Activated CD8-positive, alpha-beta memory T cell treated with anti-CD3 and anti-CD28 coated beads, Interleukin-2, amount 50 U/mL, for 1 hour (primary cell): ENCODE data around the gene MTHFD1L.

Experiments
- DNase-seq: peaks from one replicate; pipeline ENCODE4 v3.0.0-alpha.2; 2020; ENCODE audit errors: extremely low read depth

The MTHFD1L gene

DNA sequence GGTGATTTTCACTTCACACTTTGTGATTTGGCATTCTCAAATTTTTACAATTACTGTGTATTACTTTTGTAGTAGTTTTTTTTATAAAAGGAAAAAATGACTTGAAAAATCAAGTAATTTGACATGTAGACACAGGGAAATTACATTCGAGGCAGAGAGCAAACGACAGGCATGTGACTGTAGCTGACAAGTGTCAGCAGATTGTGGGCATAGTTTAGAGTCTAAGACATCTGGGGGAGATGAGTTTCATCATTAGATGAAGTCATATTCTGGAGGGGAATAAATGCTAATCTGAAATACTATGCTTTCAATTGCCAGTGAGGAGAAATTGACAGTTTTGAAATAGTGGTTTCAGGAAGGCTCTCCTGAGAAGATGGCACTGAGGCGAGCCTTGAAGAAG, 126.0 kb downstream of the MTHFD1L start:
- DNase-seq, result no peak

DNA sequence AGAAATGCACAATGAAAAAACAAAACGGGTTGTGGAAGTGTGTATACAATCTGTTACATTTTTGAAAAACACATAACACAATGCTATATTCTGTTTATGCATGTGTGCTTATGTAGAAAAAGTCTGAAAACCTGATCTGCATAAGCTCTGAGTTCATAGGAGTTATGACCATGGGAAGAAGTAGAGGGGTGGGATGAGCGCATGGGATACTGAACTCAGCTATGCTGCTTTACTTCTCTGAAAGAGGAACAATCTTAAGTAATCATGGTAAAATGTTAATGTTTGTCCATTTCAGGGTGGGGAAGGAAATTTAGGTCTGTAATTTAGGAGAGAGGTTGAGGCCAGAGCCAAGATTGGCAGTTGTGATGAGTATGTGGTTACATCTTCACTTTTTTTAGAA, 126.8 kb downstream of the MTHFD1L start:
- DNase-seq, result no peak

DNA sequence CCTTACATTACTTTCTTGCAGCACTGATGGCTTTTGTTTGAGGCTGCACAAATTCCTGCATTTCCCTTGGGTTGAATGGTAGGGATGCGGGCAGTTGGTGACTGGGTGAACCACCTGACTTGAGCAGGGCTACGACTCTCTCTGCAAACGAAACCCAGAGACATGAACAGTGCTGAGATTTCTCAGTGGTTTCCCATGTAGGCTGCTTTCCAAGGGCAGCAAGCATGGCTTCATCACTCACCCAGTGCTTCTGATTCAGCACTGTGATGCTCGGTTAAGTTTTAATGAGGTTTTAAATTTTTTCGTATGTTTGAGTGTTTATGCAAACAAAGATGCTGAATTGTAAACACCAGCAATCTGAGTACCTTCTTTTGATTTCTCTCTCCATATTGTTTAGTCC, 127.2 kb downstream of the MTHFD1L start:
- DNase-seq, result no peak

DNA sequence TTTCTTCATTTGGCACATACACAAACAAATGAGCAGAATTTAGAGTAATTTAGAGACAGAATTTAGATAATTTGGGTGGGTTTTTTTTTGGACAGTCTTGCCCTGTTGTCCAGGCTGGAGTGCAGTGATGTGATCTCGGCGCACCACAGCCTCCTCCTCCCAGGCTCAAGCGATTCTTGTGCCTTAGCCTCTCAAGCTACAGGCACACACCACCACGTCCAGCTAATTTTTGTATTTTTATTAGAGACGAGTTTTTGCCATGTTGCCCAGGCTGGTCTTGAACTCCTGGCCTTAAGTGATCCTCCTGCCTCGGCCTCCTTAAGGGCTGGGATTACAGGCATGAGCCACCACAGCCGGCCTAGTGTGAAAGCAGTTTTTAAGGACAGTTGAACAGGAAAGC, 127.8 kb downstream of the MTHFD1L start:
- no peak for DNase-seq

DNA sequence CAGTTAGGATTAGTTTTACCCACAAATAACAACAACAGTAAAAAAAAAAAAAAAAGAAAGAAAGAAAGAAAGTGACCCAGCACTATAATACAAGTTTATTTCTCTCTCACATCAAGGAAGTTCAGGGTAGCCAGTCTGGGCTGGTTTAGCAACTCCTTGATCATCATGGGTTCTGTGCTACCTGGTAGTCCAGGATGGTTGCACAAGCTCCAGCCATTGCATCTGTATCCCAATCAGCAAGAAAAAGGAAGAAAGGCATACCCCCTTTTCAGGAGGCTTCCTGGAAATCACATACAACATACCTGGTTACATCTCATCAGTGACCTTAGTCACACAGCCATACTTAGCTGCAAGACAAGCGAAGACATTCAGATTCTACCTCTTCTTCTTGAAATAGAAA, 128.5 kb downstream of the MTHFD1L start:
- DNase-seq, result no peak

DNA sequence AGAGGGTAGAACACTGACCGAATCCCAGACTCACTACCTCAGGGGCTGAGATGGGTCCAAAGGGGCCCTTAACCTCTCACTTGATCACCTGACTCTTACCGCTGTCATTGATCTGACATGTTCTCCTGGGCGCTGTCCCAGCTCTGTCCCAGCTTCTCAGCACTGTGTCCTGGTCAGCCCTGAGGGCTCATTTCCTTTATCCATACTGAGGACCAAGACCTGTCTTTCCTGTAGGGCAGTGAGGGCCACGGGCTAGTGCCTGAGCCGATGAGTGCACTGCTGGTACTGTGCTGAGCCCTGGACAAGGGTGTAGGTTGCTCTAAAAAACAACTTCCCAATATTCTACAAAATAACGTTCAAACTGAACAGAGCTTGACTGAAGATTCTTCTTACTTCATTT, 131.5 kb downstream of the MTHFD1L start:
- no peak for DNase-seq

DNA sequence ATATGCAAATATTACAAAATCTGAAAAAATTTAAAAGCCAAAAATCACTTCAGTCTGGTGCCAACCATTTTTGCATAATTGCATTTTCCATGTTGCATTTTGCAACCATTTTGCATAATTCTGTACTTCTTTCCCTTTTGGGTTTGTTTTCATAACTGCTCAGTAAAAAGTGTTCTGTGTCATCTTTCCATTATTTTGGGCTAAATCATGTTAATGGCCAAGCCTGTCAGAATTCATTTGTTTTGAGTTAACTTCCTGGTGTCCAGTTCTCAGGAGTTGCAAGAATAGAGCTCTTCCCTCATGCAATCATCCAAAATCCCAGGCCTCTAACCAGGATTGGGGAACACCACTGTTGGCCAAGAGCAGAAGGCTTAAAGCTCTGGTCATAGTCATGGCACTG, 133.6 kb downstream of the MTHFD1L start:
- DNase-seq, result no peak

DNA sequence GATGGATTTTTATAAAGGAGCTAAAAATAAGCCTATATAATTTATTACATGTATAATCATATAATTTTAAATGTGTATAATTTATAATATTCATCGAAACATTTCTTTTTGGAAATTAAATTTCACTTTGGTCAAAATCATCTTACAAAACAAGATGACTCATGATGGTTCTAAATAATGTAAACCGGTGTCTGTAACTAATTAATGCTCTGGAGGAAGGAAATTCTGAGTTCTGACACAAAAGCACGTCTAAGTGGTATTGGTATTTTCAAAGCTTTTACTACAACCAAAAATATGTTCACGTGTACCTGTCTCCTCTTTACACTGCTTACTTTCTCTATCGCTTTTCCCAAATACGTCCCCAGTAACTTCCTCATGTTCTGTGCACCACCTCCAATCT, 134.1 kb downstream of the MTHFD1L start:
- no peak for DNase-seq

DNA sequence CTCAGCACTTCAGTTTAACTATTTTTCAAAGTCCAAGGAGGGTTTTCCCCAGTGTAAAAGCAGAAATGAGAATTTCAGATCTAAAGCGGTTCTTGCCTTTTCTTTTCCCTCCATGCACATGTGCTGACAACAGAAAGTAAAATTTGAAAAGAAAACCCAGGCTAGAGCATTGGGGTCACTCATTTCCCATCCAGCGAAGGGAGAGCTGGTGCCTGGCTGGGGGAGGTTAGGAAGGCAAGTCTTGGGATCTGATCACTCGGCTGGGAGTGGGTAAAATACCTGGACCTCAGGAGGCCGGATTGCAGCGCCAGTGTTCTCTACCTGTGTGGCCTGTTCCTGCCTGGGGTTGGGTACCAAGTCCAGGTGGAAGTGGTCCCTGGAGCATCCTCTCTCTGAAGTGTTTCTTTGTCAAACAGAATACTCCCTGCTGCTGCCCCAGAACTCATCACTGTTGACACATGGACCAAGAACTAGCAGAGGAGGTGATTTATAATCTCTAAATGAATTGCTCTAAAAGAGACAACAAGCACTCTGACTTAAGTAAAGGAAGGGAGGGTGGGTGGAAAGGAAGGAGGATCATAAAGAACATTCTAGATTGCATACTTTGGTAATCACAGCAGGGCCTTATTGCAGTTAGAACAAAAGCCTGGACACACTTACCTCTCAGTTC, 136.0 kb downstream of the MTHFD1L start:
- no peak for DNase-seq

DNA sequence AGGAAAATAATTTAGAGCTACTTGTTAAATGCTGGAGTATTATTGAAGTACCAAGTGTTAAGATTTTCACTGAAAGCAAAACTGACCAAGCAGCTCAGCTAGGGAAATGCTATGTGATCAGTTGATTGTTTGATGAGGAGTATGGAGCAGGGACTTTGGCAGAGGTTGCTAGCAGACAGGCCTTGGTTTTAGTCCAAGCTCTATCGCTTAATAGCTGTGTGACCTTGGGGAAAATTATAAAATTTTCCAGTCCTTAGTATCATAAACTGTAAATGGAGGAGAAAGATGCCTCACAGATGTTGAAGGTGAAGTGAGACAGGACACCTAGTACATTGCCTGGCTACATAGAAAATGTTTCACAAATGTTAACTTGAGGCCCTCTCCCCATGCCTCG, 136.6 kb downstream of the MTHFD1L start:
- DNase-seq, result no peak

DNA sequence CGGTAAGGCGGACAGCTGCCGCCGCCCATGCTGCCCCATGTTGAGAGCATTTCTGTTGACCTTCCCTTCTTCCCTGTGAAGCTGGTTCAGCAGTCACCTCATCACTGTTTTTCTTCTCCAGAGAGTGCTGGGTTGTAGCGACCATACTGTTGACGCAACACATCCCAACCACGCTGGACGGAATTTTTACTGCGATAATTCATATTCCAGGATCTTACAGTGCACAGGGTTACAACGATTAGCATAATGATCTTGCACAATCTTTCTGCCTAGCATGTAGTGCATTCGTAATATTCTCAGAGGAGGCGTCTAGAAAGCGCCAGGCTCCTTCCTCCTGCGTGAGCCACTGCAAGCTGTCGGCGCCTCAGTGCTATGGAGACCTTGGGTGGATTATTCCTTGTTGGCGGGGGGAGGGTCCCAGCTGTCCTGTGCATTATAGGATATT, 137.0 kb downstream of the MTHFD1L start:
- DNase-seq, result no peak

DNA sequence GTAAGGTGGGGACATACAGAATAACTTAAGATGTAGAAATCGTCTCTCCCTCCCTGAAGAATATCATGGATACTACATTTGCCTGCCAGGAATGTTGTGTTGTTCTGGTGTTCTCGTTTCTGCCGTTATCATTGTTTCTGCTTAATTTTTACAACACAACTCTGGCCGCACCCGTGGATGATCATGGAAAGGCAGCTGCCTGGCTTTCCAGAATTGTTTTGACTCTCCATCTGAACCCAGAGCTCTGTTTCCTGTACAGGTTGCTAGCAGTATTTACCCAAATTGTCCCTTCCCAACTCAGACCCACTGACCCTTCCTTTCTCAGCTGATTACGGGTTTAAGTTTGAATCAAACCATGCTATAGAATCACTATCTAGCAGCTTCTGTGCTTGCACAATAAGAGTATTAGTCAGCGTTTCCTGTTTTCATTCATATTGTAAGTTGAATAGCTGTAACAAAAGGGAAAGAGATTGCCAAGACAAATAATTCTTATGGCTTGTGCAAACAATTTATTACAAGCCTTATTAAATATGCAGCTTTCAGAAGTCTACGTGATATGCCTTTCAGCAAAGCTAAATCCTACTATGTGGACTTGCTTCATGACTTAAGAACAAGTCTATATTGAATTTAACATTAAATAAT, 139.0 kb downstream of the MTHFD1L start:
- no peak for DNase-seq

DNA sequence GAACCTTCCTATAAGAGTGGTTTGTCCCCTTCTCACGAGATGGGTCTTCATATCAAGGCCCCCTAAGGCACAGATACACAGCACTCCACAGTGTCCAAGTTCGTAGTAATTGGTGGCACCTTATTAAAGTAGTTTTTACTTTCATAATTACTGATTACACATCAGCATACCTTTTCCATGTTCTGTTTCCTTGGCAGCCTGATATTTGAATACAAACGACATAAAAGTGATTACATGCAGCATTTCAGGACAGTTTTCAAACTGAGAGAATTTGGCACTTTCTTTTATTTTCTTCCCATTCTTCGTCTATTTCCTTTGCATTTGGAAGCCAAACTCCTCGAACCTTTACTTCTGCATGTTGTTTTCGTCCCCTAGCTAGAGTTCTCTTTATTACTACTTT, 139.7 kb downstream of the MTHFD1L start:
- DNase-seq, result no peak

DNA sequence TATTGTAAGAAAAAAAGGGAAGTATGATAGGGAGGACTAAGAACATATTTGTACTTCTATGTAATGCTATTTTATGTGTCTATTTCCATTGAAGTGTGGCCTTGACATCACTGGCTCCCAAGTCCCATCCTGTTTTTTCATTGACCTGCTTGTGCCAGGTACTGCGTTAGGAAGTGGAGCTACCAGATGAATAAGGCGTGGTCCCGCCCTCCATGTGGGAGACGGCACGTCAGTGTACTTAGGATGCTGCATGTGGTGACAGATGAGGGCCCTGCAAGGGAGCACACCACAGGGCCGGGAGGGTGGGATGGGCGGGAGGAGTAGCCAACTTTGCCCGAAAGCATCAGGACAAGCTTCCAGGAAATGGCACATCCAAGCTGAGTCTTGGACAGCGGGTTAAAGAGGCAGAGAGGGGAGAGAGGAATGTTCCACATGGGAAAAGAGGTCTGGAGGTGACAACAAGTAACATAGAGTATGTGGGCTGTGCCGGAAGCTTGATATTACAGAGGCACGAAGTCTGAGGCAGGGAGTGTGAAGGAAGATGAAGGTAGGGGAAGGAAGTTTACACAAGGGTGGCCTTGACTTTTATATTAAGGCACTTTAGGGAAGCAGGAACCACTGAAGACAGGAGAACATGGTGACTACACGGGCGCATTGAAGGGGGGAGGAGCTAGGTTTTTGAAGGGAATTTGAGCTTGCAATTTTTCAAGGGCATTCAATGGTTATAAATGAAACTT, 140.6 kb downstream of the MTHFD1L start:
- DNase-seq, result no peak

DNA sequence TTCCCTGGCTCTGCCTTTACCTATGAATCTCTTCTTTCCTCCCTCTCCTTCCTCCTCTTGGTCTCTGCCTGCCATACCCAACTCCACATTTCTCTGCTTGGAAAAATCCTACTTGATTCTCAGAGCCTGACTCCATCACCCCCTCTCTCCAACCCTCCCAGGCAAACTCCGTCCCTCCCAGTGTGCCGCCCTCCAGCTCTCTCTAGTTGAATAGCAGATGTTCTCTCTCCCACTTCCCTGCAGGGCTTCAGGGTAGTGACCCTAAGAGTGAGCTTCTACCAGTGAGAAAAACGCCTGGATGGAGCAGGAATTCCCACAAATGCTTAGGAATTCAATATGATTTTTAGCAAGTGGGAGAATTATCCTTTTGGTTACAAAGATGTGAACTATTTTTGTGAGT, 141.6 kb downstream of the MTHFD1L start:
- no peak for DNase-seq

DNA sequence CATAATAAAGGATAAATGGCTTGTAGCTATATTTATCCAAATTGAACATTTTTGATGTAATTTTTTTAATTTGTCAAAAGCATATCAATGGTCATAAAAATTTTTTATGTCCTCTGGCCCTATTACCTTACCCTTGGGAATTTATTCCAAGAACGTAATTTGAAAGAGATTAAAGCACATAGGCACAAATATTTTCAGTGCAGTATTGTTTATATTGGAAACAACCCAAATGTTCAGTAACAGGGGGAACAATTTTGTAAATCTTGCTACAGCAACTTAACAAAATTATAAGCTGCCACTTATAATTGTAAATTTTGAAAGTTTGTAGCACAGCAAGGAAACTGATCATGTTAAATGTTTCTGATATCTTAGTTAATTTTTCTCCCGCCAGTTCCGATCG, 142.4 kb downstream of the MTHFD1L start:
- DNase-seq, result no peak

DNA sequence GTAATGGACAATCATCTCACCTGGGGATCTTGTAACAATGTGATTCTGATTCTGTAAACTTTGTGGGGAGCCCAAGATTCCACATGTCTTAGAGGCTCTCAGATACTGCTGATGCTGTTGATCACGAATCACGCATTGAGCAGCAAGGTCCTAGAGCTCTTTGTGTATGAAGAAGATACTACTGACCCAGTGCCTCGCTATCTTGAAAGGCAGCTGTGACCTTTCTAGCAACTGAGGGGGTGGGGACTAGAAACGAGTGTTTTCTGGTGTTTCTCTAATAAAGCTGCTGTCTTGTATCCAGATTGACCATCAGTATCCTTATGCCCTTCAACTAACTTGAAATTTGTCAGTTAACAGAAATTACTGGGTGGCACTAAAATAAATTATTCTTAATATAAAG, 142.9 kb downstream of the MTHFD1L start:
- DNase-seq, result no peak

DNA sequence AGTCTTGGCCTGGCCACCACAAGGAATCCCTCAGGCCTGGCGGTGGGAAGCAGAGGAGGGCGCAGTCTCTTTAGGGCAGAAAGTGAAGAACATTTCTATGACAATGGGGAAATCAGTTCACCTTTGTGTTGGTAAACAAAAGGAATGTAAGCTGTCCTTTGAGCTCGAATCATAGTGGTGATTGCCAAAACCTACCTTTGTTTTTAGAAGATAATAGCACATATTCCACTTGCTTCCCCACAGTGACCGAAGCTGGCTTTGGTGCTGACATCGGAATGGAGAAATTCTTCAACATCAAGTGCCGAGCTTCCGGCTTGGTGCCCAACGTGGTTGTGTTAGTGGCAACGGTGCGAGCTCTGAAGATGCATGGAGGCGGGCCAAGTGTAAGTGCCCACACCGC, 144.1 kb downstream of the MTHFD1L start:
- no peak for DNase-seq

DNA sequence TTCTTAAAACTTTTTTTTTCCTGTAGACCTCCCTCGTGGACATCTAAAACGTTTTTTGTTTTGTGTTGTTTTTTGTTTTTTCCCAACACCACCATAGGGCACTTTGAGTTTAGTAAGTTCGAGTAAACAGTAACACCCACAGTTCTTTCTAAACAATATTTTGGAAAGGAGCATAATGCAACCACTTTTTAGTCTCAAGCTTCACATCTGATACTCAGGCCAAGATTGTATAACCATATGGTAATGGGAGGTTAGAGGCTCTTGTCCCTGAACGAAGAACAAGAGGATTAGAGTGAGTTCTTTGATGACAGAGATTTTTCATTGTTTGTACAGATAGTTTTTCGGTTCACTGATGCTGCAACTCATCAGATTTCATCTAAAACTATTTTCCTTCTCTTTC, 144.6 kb downstream of the MTHFD1L start:
- DNase-seq, result no peak

DNA sequence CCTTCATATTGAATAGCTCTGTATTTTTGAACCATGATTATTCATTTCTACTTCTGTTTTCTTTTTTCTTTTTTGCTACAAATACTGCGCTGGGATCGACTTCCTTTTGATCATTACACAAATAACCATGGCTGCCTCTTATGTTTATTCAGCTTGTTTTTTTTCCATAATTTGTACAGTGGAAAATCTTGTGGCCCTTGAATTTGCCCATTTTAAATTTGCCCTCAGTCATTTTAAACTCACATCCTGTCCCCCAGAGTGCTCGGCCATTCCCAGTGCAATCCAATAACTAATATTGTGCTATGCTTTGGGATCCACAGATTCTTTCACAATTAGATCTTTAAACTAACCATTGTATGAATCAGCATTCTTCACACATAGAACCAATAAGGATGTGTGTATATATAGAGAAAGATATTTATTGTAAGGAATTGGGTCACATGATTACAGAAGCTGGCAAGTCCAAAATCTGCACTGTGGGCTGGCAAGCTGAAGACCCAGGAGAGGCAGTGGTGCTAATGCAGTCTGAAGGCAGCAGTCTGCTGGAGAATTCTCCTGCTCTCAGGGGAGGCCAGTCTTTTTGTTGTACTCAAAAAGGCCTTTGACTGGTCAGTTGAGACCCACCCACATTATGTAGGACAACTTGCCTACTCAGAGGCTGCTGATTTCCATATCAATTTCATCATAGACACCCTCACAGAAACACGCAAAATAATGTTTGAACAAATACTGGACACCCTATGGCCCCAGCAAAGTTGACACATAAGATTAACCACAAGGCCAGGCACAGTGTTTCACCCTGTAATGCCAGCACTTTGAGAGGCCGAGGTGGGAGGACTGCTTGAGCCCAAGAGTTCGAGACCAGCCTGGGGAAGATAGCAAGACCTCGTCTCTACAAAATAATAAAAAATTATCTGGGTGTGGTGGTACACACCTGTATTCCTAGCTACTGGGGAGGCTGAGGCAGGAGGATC, 147.1 kb downstream of the MTHFD1L start:
- DNase-seq, result no peak

DNA sequence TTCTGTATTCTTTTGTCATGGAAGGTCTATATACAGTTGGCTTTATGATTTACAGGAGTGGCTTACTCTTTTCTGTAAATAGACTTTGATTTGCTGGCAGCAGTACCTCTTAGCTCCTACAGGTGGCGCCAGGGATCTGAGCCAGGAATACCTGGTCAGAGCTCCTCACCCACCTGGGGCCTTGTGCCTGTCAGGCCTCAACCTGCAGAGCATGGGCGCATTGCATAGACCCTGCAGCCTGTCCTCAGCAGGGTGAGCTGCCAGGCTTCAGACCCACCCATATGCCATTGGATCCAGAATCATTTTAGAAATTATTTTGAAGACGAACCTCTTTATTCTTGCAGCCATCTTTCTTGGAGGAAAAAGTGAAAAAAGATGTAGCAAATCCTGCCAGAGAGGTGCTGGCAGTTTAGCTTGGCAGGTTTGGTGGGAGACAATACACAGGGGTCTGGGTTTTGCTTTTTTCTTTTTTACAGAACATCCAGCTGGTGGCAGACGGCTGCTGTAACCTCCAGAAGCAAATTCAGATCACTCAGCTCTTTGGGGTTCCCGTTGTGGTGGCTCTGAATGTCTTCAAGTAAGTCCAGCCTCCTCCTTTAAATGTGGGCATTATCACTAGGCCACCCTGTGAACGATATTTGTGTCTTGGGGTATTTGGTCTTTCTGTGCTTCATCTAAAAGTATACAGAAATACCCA, 149.1 kb downstream of the MTHFD1L start:
- DNase-seq, result no peak
